Astrocyte of the cerebellum (primary cell): ENCODE data around the gene KCND2.

Experiments
- DNase-seq: peaks from one replicate; pipeline ENCODE4 v3.0.0-alpha.2; 2011; ENCODE audit warnings: low read depth
- H3K4me3 ChIP-seq: 2 replicates; pipeline ENCODE4 v1.5.1; 2011; ENCODE audit warnings: mild to moderate bottlenecking, low read depth, low read length, moderate library complexity
- CTCF ChIP-seq: IDR thresholded peaks from 2 replicates; pipeline ENCODE4 v1.5.1; 2012; ENCODE audit warnings: low read length, low read depth, moderate library complexity, mild to moderate bottlenecking; ENCODE audit errors: missing control alignments
- in situ Hi-C: cut with HindIII; loops from 2 replicates; pipeline ENCODE4 v1.10.0; 2017; ENCODE audit warnings: low sequenced_read_pairs

Gene KCND2

DNA sequence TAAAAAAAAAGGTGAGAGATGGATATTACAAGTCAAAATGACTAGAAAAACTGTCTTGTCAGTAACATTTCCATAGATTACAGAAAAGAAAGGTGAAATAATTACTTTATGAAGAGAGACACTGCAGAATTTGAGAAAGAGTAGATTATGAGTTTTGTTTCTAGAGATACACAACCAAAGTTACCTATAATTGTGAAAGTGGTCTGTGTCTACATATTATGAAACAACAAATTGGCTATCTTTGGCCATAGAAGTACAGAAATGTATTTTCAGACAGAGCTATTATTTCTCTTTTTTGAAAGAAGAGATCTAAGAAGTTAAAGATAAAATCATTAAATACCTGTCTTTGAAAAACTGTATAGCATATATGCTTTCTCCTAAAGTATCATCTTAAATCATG lies 30.1 kb downstream of the KCND2 start:
- in situ Hi-C loops, result no loop called here
- no peak for DNase-seq
- no peak overlapping the region for H3K4me3 ChIP-seq
- TF ChIP-seq CTCF, result no peak

DNA sequence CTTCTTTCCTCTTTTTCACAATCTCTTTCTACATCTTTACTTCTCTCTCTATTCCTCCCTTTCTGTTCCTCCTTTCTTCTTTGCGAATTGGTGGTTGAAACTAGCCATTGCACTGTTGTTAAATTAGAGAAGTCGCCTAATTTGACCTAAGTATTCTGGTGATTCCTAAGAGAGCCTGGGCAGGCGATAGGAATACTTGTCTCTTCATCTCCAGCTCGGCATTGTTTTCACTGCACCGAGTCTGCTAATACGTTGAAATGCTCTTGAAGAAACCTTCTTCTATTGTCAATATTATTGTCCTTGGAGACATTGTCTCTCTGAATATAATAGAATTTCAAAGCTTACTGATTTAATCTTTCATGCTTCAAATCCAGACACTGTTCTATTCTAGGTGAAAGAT lies 31.7 kb downstream of the KCND2 start:
- no peak for DNase-seq
- no peak for TF ChIP-seq CTCF
- in situ Hi-C loops, result no loop called here
- no peak overlapping the region for H3K4me3 ChIP-seq

- DNase-seq, result no peak
- in situ Hi-C loops, result no loop called here
- TF ChIP-seq CTCF, result no peak
- H3K4me3 ChIP-seq, result no peak overlapping the region
Measured at GRCh38 chr7:120307991-120308545, 35.1 kb downstream of the KCND2 start.

GRCh38 chr7:120311028-120311788 lies 38.2 kb downstream of the KCND2 start:
- in situ Hi-C loops, result no loop called here
- no peak overlapping the region for H3K4me3 ChIP-seq
- no peak for DNase-seq
- no peak for TF ChIP-seq CTCF

- TF ChIP-seq CTCF, result no peak
- in situ Hi-C loops, result no loop called here
- H3K4me3 ChIP-seq, result no peak overlapping the region
- DNase-seq, result no peak
Measured at GRCh38 chr7:120320218-120320961, 47.4 kb downstream of the KCND2 start.

DNA sequence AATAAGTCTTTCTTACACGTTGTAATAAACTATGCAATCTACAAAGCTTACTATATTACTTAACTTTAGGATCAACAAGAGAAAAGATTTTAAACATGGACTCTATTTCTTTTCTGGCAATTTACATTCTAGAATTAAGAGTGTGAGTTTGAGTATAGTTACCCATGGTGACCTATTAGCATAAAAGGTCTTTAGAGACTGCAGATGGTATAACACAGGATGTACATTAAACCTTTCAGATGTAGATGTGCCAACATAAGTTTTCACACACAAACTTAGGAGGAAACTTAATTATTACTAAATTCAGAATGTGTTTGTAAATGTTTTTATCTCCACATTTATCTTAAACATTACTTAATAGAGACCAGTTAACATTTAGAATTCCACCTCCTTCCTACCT lies 54.1 kb downstream of the KCND2 start:
- DNase-seq, result no peak
- in situ Hi-C loops, result no loop called here
- no peak for TF ChIP-seq CTCF
- H3K4me3 ChIP-seq, result no peak overlapping the region
